ENCODE measurements around the gene CCNG1. TPM values are rescaled to one million over a fixed set of nuclear protein-coding genes. Genes with fewer than 3 reads are reported as not detected.
"Not testable (repeated sequence)": the region's sequence is repeated elsewhere in the genome, so short reads cannot be mapped to it uniquely, and the experiment has no call there.

CCNG1 gene
- polyA plus RNA-seq, 3 donors: 13.1 to 48.9 (median 46.0) TPM

- no CpG with 5 or more reads among the region's 2 CpGs for WGBS (ENCODE audit: insufficient coverage)
- Histone ChIP-seq H3K9me3 (replicated peaks in 1 of 2; ENCODE audit: control insufficient read depth in 1 of 2, insufficient read depth in 1 of 2, low read length in 2 of 2) (no peaks in the 10 kb centered on the region), H3K4me2 (replicated peaks; ENCODE audit: extremely low read depth, low read length, poor library complexity, severe bottlenecking) (no peak overlapping the region), H3K4me1 (ENCODE audit: control insufficient read depth in 1 of 2, insufficient read depth in 2 of 2, low read length in 2 of 2) (peaks cover 25 to 30% of the 10 kb centered on the region in 2 donors), H3K27me3 (ENCODE audit: control insufficient read depth in 2 of 2, insufficient read depth in 2 of 2, low read length in 2 of 2) (peaks cover 0 to 3% of the 10 kb centered on the region in 2 donors), H3K79me2 (ENCODE audit: insufficient read depth, low read length) (no peaks in the 10 kb centered on the region), H2AFZ (ENCODE audit: insufficient read depth, low read depth, low read length, poor library complexity, severe bottlenecking) (no peak overlapping the region), H4K20me1 (ENCODE audit: insufficient read depth, low read length) (no peaks in the 10 kb centered on the region), H3K36me3 (replicated peaks in 1 of 2; ENCODE audit: control insufficient read depth in 1 of 2, insufficient read depth in 2 of 2, low read length in 2 of 2) (no peaks in the 10 kb centered on the region), H3K27ac (ENCODE audit: low read depth in 1 of 2, low read length in 2 of 2) (no peak overlapping the region), H3K9ac (ENCODE audit: insufficient read depth, low read length, poor library complexity, severe bottlenecking) (no peak overlapping the region), H3K4me3 (replicated peaks in 1 of 3; ENCODE audit: low read depth in 2 of 3, low read length in 3 of 3) (no peak overlapping the region)
- DNase-seq: no peak
- H3K4me3 Mint-ChIP-seq: no peak overlapping the region
- peaks cover 0 to 5% (median 2%) of the 10 kb centered on the region in 7 donors for H3K9me3 Mint-ChIP-seq
- peaks cover 25% of the 10 kb centered on the region for H3K4me1 Mint-ChIP-seq
- intact Hi-C loops (cut with micrococcal nuclease): no loop called here
- peaks cover 3 to 9% (median 7%) of the 10 kb centered on the region in 3 donors for H3K27me3 Mint-ChIP-seq (ENCODE audit: low read depth in 3 of 3)
- H3K27ac Mint-ChIP-seq: no peak overlapping the region
- TF ChIP-seq, protein P1, sequence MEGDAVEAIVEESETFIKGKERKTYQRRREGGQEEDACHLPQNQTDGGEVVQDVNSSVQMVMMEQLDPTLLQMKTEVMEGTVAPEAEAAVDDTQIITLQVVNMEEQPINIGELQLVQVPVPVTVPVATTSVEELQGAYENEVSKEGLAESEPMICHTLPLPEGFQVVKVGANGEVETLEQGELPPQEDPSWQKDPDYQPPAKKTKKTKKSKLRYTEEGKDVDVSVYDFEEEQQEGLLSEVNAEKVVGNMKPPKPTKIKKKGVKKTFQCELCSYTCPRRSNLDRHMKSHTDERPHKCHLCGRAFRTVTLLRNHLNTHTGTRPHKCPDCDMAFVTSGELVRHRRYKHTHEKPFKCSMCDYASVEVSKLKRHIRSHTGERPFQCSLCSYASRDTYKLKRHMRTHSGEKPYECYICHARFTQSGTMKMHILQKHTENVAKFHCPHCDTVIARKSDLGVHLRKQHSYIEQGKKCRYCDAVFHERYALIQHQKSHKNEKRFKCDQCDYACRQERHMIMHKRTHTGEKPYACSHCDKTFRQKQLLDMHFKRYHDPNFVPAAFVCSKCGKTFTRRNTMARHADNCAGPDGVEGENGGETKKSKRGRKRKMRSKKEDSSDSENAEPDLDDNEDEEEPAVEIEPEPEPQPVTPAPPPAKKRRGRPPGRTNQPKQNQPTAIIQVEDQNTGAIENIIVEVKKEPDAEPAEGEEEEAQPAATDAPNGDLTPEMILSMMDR (IDR thresholded peaks at IDR 0.05): no peak
- H3K36me3 Mint-ChIP-seq: no peaks in the 10 kb centered on the region
Observed at GRCh38 chr5:163410505-163410904, 26.9 kb upstream of the CCNG1 start.

DNA sequence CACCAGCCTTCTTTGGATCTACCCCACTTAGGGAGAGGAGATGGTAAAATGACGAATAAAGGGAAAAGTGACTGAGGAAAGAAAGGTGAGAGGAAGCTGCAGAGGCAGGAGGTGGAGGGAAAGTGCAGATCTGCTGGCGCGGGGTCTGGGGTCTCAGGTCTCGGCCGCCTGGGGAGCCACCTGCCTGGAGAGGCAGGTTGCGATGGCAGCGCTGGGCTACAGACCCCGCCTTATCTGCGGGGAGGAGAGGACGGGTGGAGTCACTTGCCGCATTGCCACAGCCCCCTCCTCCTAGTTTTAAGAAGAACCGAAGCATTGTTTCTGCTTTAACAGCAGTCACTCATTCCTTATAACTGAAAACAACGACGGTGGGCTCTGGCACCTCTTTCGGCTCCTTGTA, 21.7 kb upstream of the CCNG1 start:
- H3K9me3 Mint-ChIP-seq; H4K20me1 ChIP-seq (ENCODE audit: insufficient read depth, low read length); H3K36me3 Mint-ChIP-seq; H3K27ac Mint-ChIP-seq; H3K9me3 ChIP-seq (replicated peaks in 1 of 2; ENCODE audit: control insufficient read depth in 1 of 2, insufficient read depth in 1 of 2, low read length in 2 of 2); H3K4me1 Mint-ChIP-seq; H3K4me1 ChIP-seq (ENCODE audit: control insufficient read depth in 1 of 2, insufficient read depth in 2 of 2, low read length in 2 of 2); H3K79me2 ChIP-seq (ENCODE audit: insufficient read depth, low read length); H3K4me3 ChIP-seq (replicated peaks in 1 of 3; ENCODE audit: low read depth in 2 of 3, low read length in 3 of 3); H2AFZ ChIP-seq (ENCODE audit: insufficient read depth, low read depth, low read length, poor library complexity, severe bottlenecking); intact Hi-C loops (cut with micrococcal nuclease); H3K9ac ChIP-seq (ENCODE audit: insufficient read depth, low read length, poor library complexity, severe bottlenecking); H3K4me2 ChIP-seq (replicated peaks; ENCODE audit: extremely low read depth, low read length, poor library complexity, severe bottlenecking); DNase-seq; H3K27me3 ChIP-seq (ENCODE audit: control insufficient read depth in 2 of 2, insufficient read depth in 2 of 2, low read length in 2 of 2); H3K27ac ChIP-seq (ENCODE audit: low read depth in 1 of 2, low read length in 2 of 2); H3K36me3 ChIP-seq (replicated peaks in 1 of 2; ENCODE audit: control insufficient read depth in 1 of 2, insufficient read depth in 2 of 2, low read length in 2 of 2); H3K4me3 Mint-ChIP-seq: not testable (repeated sequence)
- WGBS (ENCODE audit: insufficient coverage): 48% methylated on average over 6 of the region's 15 CpGs
- H3K27me3 Mint-ChIP-seq (ENCODE audit: low read depth in 3 of 3): peaks cover 12 to 18% (median 14%) of the 10 kb centered on the region in 3 donors

Measured in CD14-positive monocyte (primary cell).